ENCODE measurements around the gene TPM2.
"Not testable (repeated sequence)": the region's sequence is repeated elsewhere in the genome, so short reads cannot be mapped to it uniquely, and the experiment has no call there.

TPM2 gene

GRCh38 chr9:35651956-35652828, 37.5 kb downstream of the TPM2 start:
- DNase-seq: no peak

GRCh38 chr9:35650341-35651158, 39.2 kb downstream of the TPM2 start, which contains the start of gene SIT1:
Gene SIT1, minus strand, starts transcription at chr9:35650931. Its CDS starts 78 bp downstream, at chr9:35650853.
- no peak for DNase-seq

GRCh38 chr9:35649431-35650340, 40.0 kb downstream of the TPM2 start:
- no peak for DNase-seq

- DNase-seq: peak; percentile 75 to 88
Observed at GRCh38 chr9:35646533-35647265, 43.0 kb downstream of the TPM2 start.

- DNase-seq: no peak
Observed at GRCh38 chr9:35646153-35646532, 43.6 kb downstream of the TPM2 start.

- DNase-seq: not testable (repeated sequence)
Observed at GRCh38 chr9:35645736-35646135, 44.0 kb downstream of the TPM2 start.

- no peak for DNase-seq
Observed at GRCh38 chr9:35643046-35643445, 46.7 kb downstream of the TPM2 start.

GRCh38 chr9:35641478-35641877, 48.2 kb downstream of the TPM2 start:
- not testable (repeated sequence) for DNase-seq

- DNase-seq: not testable (repeated sequence)
Observed at GRCh38 chr9:35640431-35640830, 49.3 kb downstream of the TPM2 start.

- no peak for DNase-seq
Observed at GRCh38 chr9:35639631-35640030, 50.1 kb downstream of the TPM2 start.

- DNase-seq: not testable (repeated sequence)
Observed at GRCh38 chr9:35639225-35639624, 50.5 kb downstream of the TPM2 start.

- not testable (repeated sequence) for DNase-seq
Observed at GRCh38 chr9:35638751-35639150, 51.0 kb downstream of the TPM2 start.

GRCh38 chr9:35637427-35637955, 52.2 kb downstream of the TPM2 start:
- DNase-seq: not testable (repeated sequence)

- not testable (repeated sequence) for DNase-seq
Observed at GRCh38 chr9:35636877-35637246, 52.9 kb downstream of the TPM2 start.

- DNase-seq: no peak
Observed at GRCh38 chr9:35636135-35636876, 53.4 kb downstream of the TPM2 start.

- DNase-seq: no peak
Observed at GRCh38 chr9:35635730-35636129, 54.0 kb downstream of the TPM2 start.

Data from NCI-H524 (cell line).